ENCODE data around the gene THSD7A.

Gene THSD7A

GRCh38 chr7:11328309-11328708 lies 503.7 kb downstream of the THSD7A start:
- no peak for TF ChIP-seq CTCF (conservative IDR thresholded peaks at IDR 0.05)
- H3K27ac ChIP-seq: no peak overlapping the region

GRCh38 chr7:11327633-11328032 lies 504.4 kb downstream of the THSD7A start:
- no peak for TF ChIP-seq CTCF (conservative IDR thresholded peaks at IDR 0.05)
- H3K27ac ChIP-seq: no peak overlapping the region

All from VCaP (cell line).